RWPE1 (cell line): ENCODE results near the gene ATL2.

Source experiments
- CTCF ChIA-PET: fragments of 350-600 bp; sonication (Branson Sonifier 250); formaldehyde crosslinking; extraction: SDS; loops from one replicate; lab custom pipeline; 2021; lab: Yijun Ruan, JAX
- POLR2A ChIA-PET: fragments of 400-600 bp; formaldehyde crosslinking; extraction: SDS; loops from one replicate; lab custom pipeline; 2020; ENCODE audit warnings: antibody characterized with exemption; ENCODE audit not compliant: low non-redundant PET; lab: Yijun Ruan, JAX
- DNase-seq: peaks from one replicate; pipeline ENCODE4 v3.0.0; 2012; ENCODE audit warnings: low spot score
- H3K27ac ChIP-seq: fragments of 450-650 bp; 2 replicates; pipeline ENCODE4 v1.5.1; 2017
- CTCF ChIP-seq: fragments of 450-650 bp; conservative IDR thresholded peaks from 2 replicates; pipeline ENCODE4 v1.5.1; 2017; ENCODE audit warnings: low read depth, mild to moderate bottlenecking

The ATL2 gene

GRCh38 chr2:38301969-38302702 lies 74.9 kb downstream of the ATL2 start:
- H3K27ac ChIP-seq, result 0 out of 2 replicates have a peak overlapping the region, but pooled peaks have one; percentile 4
- TF ChIP-seq CTCF, result no peak
- POLR2A ChIA-PET, result no interaction called here
- CTCF ChIA-PET, result no interaction called here
- no peak for DNase-seq

- CTCF ChIA-PET, result no interaction called here
- POLR2A ChIA-PET, result no interaction called here
- TF ChIP-seq CTCF, result no peak
- DNase-seq, result no peak
- 0 out of 2 replicates have a peak overlapping the region, but pooled peaks have one; percentile 4 for H3K27ac ChIP-seq
Measured at GRCh38 chr2:38301340-38301968, 75.6 kb downstream of the ATL2 start.

GRCh38 chr2:38298539-38298938 lies 78.5 kb downstream of the ATL2 start:
- H3K27ac ChIP-seq, result no peak overlapping the region
- ChIA-PET POLR2A (no interaction called here), CTCF (no interaction called here)
- TF ChIP-seq CTCF, result no peak
- DNase-seq, result no peak

- no peak for DNase-seq
- POLR2A ChIA-PET, result no interaction called here
Measured at GRCh38 chr2:38296197-38296780, 80.8 kb downstream of the ATL2 start.

GRCh38 chr2:38294597-38294996 lies 82.5 kb downstream of the ATL2 start:
- POLR2A ChIA-PET, result no interaction called here
- CTCF ChIA-PET, result interaction anchor here (0.6 kb wide), 1 partner anchor 241 kb away, joined by 5 read pairs; no protein-coding TSS in a partner anchor

More at GRCh38 chr2:38296197-38296780, 80.8 kb downstream of the ATL2 start:
- no peak for TF ChIP-seq CTCF
- CTCF ChIA-PET, result no interaction called here
- H3K27ac ChIP-seq, result no peak overlapping the region

More at GRCh38 chr2:38294597-38294996, 82.5 kb downstream of the ATL2 start:
- DNase-seq, result no peak
- TF ChIP-seq CTCF, result no peak
- no peak overlapping the region for H3K27ac ChIP-seq
